Brain pericyte (primary cell): ENCODE measurements around the gene GPSM1.

Experiments
- DNase-seq: peaks from one replicate; pipeline ENCODE4 v3.0.0-alpha.2; 2012; ENCODE audit warnings: low read depth, low spot score

The GPSM1 gene

GRCh38 chr9:136332482-136332983 is 5.2 kb downstream of the GPSM1 start:
- DNase-seq, result no peak

GRCh38 chr9:136333045-136333444 is 5.7 kb downstream of the GPSM1 start:
- no peak for DNase-seq

DNA sequence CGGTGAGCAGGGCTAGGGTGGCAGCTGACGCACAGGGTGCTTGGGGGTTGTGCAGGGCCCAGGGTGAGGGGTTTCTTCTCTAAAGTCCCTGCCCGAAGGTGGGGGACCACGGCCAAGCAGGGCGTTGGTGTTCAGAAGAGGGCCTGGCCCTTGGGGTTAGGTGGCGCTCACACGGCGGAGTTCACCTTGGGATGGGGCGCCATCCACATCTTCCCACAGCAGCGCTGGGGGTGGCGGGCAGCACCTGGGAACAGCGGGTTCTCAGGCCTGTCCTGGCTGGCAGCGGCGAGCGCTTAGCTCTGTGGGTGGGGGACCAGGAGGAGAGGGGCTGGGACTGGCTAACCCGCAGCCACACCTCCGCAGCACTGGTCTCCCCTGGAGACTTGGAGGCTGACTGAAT is 6.1 kb downstream of the GPSM1 start:
- DNase-seq, result no peak

DNA sequence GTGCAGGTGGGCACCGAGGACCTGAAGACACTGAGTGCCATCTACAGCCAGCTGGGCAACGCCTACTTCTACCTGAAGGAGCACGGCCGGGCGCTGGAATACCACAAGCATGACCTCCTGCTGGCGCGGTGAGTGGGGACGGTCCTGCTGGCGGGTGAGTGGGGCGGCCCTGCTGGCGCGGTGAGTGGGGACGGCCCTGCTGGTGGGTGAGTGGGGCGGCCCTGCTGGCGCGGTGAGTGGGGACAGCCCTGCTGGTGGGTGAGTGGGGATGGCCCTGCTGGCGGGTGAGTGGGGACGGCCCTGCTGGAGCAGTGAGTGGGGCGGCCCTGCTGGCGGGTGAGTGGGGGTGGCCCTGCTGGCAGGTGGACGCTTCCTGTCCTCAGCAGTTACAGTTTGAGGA is 7.2 kb downstream of the GPSM1 start:
- no peak for DNase-seq

DNA sequence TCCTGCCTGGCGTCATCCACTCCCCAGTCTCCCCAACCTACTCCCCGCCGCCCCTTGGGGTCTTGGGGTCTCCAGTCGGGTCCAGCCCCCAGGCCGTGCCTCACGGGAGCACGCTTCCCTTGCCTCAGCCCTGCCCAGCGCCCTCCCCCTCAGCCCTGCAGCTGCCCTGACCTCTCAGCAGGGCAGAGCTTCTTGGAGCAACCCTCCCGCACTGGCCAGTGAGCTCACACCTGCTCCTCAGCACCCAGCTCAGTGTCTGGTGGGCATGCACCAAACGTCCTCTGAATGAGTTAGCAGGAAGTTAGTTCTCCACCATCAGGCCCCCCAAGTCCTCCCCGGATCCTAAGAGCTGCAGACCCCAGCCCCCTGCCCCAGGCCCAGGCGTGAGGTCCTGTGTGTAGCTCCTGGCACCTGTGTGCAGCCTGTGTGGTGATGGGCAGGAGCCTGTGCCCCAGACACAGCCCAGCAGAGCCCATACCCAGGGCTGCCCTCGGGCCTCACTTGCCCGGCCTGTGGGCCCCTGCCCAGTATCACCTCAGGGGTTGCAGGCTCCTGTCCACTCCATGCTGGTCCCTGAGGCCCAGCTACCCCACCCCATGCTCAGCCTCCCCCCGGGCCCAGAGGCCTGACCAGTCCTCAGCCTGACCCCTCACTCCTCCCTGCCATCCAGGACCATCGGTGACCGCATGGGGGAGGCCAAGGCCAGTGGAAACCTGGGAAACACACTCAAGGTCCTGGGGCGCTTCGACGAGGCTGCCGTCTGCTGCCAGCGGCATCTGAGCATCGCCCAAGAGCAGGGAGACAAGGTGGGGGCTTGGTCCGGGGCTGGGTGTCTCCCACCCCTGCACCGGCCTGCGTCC is 8.2 kb downstream of the GPSM1 start:
- DNase-seq, result no peak

DNA sequence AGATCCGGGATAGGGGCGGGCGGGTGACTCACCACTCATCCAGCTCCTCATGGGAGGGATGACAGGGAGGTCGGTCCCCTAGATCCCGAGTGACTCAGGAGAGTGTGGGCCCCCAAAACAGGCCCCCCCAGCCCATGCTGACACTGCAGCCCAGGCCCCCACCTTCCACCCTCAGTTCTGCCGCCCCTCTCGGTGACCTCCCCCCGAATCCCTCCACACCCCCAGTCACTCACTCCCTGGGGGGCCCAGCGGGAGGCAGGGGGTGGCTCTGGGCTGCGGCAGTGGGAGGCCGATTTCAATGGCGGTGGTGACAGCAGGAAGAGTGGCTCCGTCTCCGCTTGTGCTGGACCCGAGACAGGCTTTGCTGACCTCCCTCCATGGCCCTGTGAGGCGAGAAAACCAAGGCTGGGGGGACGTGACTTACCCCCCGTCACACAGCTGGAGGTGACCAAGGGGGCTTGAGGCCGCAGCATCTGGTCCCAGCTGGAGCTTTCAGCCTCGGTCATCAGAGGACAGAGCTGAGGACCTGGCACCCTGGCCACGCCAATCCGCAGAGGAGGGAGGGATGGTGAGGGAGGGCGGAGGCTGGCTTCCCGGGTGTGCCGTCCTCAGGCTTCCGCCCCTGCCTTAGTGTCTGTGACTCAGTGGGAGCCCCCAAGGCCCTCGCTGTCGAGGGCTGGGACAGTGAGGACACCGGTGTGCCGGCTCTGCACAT is 9.0 kb downstream of the GPSM1 start:
- DNase-seq, result no peak

GRCh38 chr9:136336881-136337280 is 9.5 kb downstream of the GPSM1 start:
- no peak for DNase-seq

GRCh38 chr9:136337416-136338395 is 10.4 kb downstream of the GPSM1 start:
- no peak for DNase-seq

DNA sequence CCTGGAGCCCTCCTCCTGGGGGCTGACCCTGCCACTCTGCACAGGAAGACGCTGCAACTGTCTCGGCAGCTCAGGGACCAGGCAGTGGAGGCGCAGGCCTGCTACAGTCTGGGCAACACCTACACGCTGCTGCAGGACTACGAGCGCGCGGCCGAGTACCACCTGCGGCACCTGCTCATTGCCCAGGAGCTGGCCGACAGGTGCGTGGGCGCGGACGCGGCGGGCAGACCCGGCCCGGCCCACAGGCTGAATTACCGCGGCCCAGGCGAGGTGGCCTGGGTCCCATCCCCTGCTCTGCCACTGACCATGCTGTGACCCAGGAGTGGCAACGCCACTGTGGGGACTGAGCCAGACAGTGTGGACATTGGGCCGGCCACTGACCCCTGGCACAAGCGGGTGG is 11.2 kb downstream of the GPSM1 start:
- no peak for DNase-seq

GRCh38 chr9:136339173-136339957 is 12.0 kb downstream of the GPSM1 start:
- no peak for DNase-seq

- no peak for DNase-seq
Measured at GRCh38 chr9:136339958-136340310, 12.6 kb downstream of the GPSM1 start.

- no peak for DNase-seq
Measured at GRCh38 chr9:136340356-136341041, 13.2 kb downstream of the GPSM1 start.

- no peak for DNase-seq
Measured at GRCh38 chr9:136341042-136341655, 13.8 kb downstream of the GPSM1 start.

DNA sequence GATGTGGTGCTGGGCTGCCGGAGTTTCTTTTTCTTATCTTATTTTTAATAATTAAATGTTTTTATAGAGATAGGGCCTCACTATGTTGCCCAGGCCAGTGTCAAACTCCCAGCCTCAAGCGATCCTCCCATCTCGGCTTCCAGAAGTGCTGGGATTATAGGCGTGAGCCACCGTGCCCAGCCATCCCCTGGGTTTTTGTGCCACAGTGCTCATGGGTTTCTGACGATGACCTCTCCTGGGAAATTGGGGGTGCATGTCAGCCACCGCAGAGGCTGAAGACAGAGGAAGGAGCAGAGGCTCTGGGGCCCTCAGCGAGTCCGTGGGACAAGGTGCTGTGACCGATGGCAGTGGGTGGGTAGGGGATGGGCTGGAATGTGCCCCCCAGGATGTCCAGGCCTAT is 14.4 kb downstream of the GPSM1 start:
- DNase-seq, result no peak

DNA sequence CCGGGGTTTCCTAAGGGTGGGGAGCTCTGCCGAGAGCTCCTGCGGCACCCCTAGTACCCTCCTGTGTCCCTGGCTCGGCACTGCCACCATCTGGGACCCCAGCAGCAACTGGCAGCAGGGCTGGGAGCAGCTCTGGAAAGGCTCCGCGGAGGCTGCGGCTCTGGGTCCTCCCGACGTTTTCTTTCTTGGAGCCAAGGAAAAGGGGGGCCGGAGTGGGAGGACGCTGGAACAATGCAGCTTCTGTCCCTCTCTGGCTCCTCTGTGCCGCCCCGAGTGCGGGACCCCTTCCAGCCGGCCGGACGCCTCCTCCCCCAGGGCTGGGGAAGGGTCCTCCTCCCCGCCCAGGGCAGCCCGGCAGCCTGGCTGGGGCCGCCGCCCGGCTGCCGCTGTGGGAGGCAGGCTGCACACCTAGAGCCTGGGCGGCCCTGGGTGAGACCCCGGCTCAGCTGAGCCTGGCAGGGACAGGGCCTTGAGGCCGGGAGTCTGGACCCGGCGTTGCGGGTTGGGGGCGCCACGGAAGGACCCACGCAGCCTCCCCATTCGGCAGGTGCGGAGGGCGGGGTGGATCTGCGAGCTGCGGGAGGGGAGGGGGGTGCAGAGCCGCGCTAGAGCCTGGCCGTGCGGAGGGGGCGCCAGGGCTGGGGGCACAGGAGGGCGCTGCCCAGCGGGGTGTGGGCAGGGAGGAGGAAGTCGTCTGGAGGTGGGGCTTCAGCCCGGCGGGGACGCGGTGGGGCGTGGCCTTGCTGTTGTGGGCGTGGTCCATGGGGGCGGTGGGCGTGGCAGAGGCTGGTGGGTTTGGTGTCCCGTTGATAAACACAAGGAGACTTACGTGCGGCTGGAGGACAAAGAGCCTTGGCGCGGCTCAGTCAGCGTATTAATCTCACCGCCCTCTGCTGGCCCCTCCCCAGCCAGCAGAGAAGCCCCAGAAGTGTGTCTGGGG is 15.1 kb downstream of the GPSM1 start:
- DNase-seq, result no peak

DNA sequence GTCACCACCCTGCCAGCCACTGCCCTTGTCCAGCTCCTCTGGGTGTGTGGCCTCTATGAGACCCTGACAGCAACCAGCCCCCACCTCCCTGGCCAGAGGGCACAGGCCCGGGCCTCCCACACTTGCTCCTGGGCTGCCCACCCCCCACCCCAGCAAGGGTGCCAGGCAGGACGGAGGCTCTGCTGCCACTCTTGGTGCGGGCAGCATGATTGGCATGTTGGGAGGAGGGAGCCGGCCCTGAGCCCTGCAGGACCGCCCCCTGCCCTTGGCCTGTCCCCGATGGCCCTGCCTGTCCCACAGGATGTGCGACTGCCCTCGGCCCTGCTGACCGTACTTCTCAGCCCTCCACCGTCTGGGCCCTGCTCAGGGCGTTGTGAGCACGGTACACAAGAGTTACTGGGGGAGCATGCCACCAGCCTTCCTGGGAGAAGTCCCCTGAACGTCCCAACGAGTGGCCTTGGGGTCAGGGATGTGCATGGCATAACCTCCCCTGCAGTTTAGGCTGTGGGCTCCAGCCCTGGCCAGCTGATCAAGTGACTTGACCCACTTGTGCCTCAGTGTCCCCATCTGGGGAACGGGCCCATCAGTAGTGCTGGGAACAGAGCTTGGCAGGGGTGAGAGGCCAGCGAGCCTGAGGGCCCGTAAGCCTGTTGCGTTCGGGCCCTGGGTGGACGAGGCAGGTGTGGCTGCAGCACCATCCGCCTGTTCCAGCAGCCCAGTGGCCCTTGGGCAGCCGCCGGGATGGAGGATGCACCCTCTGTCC is 16.0 kb downstream of the GPSM1 start:
- no peak for DNase-seq

DNA sequence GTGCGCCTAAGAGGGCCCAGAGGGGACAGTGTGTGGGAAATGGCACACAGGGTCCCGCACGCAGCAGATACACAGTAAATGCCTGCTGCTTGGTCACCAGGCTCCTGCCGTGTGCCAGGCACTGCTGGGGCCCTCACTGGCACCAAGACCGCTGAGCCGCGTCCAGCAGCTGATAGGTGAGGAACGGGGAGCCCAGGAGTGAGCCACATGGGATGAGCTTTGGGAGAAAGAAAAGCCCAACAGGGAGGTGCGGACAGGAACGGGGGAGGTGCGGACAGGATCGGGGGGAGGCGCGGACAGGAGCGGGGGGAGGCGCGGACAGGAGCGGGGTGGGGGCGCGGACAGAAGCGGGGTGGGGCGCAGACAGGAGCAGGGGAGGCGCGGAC is 16.5 kb downstream of the GPSM1 start:
- no peak for DNase-seq
